Measurements from ENCODE around the gene WT1.

DNA sequence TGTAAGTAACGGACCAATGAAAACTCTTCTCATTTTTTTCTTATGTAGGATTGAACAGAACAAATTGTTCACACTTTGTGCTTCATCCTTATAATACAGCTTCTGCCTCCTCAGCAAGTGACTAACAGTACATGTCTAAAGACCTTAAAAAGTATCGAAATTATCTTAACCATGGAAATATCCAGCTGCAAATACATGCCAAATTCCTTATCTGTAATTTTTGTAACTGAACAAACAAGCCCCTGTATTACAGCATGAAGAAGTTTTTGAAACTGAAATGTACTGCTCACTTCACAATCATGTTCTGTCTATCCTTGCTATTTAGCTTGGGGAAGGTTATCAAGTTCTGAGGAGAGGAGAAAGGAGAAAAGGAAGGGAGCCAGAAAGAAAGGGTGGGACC is 20.4 kb downstream of the WT1 start:
- TF ChIP-seq, protein P1, sequence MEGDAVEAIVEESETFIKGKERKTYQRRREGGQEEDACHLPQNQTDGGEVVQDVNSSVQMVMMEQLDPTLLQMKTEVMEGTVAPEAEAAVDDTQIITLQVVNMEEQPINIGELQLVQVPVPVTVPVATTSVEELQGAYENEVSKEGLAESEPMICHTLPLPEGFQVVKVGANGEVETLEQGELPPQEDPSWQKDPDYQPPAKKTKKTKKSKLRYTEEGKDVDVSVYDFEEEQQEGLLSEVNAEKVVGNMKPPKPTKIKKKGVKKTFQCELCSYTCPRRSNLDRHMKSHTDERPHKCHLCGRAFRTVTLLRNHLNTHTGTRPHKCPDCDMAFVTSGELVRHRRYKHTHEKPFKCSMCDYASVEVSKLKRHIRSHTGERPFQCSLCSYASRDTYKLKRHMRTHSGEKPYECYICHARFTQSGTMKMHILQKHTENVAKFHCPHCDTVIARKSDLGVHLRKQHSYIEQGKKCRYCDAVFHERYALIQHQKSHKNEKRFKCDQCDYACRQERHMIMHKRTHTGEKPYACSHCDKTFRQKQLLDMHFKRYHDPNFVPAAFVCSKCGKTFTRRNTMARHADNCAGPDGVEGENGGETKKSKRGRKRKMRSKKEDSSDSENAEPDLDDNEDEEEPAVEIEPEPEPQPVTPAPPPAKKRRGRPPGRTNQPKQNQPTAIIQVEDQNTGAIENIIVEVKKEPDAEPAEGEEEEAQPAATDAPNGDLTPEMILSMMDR (IDR thresholded peaks at IDR 0.05), result no peak
- TF ChIP-seq POLR2A (IDR thresholded peaks at IDR 0.05), result no peak
